Central memory CD4-positive, alpha-beta T cell (primary cell): ENCODE measurements around the gene ACAD11.

Experiments
- DNase-seq: peaks from one replicate; pipeline ENCODE4 v3.0.0; 2022

Gene ACAD11

DNA sequence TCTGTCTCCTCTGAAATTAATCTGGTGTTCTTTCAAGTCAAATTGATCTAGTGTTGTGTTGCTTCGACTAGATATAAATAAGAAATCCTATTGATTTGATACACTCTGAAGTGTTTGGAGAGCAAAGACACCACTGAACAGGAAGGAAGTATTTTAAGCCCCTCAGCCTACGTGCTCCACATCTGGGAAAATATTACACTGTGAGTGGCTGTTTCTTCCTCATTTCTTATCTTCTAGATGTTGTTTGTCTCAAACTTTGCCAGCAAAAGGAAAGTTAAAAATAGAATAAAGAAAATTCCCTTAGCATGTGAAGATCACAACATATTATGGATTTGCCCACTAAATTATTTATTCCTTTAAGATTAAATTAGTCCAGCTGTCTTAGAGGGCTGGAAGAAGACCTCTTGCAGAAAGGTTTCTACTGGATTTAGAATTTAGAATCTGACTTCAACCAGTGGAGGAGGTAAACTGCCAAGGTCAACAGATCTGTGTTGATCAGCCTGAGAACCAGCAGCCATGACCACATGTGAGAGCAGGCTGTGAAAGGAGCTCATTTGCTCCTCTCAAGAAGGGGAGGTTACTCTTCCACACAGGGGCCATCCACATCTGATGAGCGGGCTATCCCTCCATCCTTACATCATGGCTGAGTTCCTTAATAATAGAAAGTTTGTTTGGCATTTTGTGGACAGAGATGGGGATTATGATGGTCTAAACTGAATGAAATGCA is 108.9 kb downstream of the ACAD11 start:
- DNase-seq: no peak

DNA sequence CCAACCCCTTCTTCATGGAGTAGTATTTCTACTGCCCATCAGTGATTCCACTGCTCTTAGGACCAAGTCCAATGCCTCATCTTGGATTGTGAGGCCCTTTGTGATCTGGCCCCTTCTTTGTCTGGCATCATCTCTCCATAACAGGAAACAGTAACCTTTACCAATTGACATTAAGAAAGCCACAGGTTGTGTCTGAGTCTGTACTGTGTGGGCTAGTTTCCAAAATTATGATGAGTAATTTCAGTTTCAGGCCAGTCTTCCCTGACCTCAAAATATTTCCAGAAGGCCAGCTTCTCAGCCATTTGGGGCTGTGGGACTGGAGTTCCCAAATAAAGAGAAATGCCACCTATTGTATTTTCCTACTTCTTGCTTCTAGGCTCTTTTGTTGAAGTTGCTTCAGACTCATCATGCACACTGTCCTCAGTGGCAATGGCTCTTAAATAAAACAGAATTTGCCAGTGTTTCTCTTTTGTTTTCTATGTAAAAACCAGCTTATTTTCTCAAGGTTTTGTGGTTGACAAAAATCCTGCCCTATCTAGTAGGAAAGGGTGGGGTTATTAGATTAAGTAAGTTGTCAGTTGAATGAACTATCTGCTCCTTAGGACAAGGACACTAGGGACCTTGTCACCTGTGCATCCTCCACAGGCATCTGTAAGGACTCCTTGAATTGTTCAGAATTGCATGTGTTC is 109.6 kb downstream of the ACAD11 start:
- no peak for DNase-seq

GRCh38 chr3:132549169-132549568 is 110.4 kb downstream of the ACAD11 start:
- no peak for DNase-seq

DNA sequence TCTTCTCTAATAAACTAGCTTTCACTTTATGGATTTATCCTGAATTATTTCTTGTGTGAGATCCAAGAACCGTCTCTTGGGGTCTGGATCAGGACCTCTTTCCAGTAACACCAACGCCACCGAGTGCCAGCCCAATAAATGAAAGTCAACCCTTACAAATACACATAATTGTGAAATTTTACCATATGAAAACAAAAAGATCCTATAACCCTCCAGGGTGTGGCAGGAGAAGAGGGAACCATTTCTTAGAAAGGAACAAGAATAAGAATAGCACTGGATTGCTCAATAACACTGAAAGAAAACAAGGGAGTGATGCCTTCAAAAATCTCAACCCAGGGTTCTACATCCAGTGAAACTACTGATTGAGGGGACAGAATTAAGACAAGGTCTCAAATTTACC is 114.1 kb downstream of the ACAD11 start:
- no peak for DNase-seq

DNA sequence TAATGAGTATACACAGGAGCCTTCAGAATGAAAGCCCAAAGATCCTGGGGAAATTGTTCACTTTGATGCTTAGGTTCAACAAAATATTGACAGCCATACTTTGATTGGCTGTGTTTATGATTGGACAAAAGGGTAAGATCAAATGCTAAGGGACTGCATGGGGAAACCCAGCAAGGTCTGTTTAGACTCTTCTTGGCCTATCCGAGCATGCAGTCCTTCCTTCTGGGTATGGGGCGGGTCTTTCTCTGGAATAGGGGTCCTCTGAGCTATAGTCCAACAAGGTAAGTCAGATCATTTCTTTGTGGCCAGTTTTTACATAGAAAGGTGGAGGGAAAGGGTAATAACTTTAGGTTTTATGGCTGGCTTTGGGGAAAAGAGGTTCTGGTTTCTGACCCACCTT is 115.5 kb downstream of the ACAD11 start:
- no peak for DNase-seq

DNA sequence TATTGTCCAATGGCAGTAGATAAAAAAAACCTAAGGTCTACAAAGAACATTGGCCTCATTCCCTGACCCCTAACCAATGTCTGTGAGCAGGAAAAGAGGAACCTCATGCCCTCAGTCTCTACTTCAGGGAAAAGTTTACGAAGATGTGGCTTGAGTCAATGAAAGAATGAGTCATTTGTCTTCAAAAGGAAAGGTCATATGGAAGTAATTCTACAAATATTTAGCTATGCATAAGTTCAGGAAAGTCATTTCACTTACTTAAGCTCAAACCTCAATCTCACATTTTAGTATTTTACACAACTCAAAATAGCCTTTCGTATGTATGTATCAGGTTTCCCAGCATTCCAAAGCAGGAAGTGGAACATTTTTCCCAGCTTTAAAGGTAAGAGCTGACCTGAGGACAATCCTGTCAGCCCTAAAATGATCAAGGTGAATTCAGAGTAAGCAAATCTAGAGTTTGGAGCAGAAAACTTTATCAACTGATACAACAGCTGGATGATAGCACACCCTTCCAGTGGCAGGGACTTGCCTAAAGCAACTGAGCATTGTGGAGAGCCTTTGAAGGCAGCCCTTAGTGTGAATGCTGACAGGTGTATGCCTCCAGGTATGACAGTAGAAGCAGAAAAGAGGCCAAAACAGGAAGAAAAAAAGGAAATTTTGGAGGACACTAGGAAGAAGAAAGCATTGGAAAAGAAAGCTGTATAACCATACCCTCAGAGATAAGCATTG is 116.4 kb downstream of the ACAD11 start:
- no peak for DNase-seq

DNA sequence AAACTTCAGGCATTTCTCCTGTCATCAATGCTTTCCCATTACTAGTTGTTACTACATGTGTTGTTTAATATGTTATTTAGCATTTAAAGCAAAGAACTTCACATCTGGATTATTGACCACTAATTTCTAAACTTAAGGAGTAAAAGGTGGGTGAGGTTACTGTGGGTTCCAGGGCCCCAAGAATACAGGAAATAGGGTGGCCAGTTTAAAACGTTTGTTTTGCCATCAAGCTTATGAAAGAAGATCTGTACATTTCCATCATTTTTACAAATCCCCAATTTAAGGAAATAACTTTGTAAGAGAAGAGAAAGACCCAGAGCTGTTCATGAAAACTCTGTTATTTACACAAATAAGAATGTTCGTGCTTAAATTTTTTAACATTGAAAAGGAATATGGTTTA is 117.0 kb downstream of the ACAD11 start:
- no peak for DNase-seq

DNA sequence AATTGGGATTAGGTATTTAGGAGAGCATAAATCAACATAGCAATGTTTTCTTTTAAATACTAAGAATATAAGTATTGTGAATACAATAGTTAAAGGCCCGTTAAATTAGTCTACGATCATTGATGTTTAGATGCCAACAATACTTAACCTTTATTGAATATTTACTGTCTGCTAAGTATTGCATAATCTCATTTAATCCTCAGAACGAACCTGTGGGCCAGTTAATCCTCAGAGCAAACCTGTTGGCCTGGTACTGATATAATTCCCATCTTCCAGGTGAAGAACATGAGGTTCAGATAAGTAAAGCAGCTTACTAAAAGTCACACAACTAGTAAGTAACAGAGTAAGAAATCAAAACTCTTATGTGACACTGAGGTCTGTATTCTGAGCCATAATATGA is 119.9 kb downstream of the ACAD11 start:
- no peak for DNase-seq

DNA sequence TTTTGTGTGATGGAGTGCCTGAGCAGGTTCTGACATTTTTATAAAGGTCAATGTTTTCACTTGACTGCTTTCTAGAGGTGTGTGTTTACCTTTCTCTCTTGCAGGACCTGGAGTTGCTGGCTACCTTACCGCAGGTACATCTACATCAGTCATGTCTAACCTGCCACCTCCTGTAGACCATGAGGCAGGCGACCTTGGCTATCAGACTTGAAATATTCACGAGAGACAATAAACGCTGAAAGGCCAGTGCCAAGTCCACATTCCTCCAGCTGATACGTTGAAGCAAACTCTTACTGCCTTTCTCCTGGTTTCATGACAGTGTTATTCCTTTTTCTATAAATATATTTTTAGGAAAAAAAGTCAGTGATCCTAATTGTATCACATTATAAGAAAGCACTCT is 121.5 kb downstream of the ACAD11 start:
- DNase-seq: no peak

GRCh38 chr3:132537297-132537696 is 122.3 kb downstream of the ACAD11 start:
- no peak for DNase-seq

DNA sequence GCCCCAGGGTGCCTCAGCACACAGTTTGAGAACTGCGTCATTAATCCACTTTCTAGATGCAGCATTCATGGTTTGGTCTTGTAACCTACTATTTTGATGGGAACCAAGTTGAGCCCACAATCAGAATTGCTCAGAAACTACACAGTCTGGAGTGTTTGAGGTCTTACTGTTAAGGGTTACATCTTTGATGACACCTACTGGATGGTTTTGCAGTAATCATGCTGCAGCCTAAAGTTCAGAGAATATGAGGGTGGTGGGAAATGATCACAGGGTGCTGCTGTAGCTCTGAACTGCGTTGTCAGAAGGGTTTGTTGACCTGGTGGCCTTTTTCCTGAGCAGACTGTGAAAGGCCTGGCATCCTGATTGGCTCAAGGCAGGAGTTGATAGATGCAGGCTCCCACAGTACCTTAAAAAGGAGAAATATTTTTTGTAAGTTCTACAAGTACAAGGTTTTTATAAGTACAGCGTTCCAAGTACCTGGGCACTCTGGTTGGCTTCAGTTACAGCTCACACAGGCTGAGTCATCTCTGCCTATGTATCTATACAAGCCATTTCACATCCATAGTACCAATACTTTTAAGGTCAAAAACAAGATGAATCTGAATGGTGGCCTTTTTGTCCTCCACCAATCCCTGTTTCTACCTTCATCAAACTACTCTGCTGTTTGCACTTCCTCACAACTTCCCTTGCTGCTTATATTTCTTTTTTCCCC is 123.0 kb downstream of the ACAD11 start:
- DNase-seq: no peak

DNA sequence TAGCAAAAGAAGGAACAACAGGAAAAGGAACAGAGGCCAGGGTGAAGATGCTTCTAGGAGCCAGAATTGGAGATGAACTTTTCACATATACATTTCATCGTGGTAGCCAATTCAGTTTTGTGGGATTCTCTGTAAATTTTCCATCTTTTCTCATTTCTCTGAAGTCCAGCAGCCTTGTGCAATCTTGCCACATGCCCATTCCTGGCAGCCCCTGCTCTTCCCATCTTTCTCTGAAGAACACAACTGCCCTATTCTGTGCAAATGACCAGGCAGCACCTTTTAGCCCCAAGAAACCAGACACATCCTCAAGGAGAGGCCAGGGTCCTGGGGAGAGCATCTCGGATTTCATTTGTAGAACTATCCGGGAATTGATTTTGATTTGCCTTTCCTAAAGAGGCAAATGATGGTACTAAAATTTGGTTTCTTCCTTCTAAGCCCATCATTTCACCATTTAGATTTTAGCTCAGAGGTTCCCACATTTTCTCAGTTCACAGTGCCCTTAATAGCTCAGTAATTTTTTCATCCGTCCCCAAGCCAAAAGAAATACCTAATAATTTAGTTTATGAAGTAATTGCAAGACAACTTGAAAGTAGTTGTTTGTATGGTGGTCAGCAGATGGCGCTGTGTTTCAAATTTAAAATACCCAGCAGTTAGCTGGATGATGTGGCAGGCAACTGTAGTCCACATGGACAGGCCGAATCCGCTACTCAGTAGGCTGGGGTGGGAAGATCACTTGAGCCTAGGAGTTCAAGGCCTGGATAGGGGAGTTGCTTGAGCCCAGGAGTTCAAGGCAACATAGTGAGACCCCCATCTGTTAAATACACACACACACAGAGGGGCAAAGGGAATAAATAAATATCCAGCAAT is 123.8 kb downstream of the ACAD11 start:
- peak; percentile 18 for DNase-seq

- DNase-seq: no peak
Observed at GRCh38 chr3:132530624-132531023, 129.0 kb downstream of the ACAD11 start.

GRCh38 chr3:132522353-132522752 is 137.3 kb downstream of the ACAD11 start:
- no peak for DNase-seq

DNA sequence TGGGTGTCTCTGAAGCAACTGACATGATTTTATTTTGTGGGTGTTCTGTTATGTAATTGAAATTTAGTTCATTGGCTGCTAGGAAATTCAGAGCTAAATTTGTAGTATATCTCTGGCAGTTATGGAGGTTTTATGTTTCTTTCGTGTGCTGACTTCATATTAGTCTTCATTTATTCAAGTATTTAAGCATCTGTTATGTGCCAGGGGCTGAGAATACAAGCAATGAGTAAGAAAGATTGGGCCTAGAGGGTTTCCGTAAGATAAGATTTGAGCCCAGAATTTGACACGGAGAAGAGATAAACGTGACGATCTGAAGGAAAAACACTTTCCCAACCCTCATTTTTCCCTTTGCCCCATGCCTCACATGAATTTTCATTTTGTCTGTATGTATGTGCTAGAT is 137.7 kb downstream of the ACAD11 start:
- DNase-seq: no peak

GRCh38 chr3:132519914-132520313 is 139.7 kb downstream of the ACAD11 start:
- DNase-seq: no peak

GRCh38 chr3:132517311-132517710 is 142.3 kb downstream of the ACAD11 start:
- no peak for DNase-seq

DNA sequence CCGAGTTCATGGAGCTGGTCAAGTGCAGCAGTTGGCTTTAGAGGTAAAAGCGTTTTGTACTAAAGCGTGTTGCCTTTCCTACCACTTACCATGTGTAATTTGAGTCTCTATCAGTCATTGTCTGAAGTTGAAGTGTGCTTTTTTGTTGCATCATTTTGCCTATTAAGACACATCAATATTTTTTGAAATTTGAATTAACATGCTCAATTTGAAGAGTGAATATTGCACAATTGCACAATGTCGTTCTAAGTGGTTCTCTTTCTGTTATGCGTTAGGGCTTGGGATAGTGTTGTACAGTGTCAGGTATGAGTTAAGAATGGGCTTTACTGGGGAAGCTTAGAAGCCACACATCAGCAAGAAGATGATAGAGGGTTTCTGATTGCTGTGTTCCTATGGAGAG is 146.6 kb downstream of the ACAD11 start:
- DNase-seq: no peak

DNA sequence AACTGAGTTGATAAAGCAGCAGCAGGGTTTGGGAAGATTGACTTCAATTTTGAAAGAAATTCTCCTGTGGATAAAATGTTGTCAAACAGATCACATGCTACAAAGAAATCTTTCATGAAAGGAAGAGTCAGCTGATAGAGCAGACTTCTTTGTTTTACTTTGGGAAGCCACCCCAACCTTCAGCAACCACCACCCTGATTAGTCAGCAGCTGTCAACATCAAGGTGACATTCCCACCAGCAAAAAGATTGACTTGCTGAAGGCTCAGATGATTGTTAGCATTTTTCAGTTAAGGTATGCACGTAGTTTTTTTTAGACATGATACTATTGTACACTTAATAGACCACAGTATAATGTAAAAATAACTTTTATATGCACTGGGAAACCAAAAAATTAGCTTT is 150.1 kb downstream of the ACAD11 start:
- no peak for DNase-seq

DNA sequence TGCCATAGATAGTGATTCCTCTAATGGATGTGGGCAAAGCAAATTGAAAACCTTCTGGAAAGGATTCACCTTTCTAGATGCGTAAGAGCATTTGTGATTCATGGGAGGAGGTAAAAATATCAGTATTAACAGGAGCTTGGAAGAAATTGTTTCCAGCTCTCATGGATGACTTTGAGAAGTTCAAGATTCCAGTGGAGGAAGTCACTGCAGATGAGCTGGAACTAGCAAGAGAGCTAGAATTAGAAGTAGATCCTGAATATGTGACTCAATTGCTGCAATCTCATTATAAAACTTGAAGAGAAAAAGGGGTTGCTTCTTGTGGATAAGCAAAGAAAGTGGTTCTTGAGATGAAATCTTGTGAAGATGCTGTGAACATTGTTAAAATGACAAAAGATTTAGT is 150.5 kb downstream of the ACAD11 start:
- DNase-seq: no peak
